Esophagus muscularis mucosa (tissue), 3 donors: ENCODE measurements around the gene AKAP13.

ENCODE experiments used
- CTCF ChIP-seq, 3 experiments: fragments of 200-600 bp in 2 of 3; fragments of 450-650 bp in 1 of 3; sonication (generic) in 2 of 3; IDR thresholded peaks; one replicate each; pipeline ENCODE4 v1.5.1; 2017 to 2019; ENCODE audit warnings: antibody characterized with exemption in 3 of 3, mild to moderate bottlenecking in 2 of 3, moderate library complexity in 1 of 3
- EP300 ChIP-seq: sonication (generic); formaldehyde crosslinking; IDR thresholded peaks from one replicate; pipeline ENCODE4 v1.6.1; 2017; ENCODE audit warnings: antibody characterized with exemption

- TF ChIP-seq CTCF (IDR thresholded peaks at IDR 0.05) (no peak), EP300 (no peak)
Observed at GRCh38 chr15:85702321-85703101, 322.1 kb downstream of the AKAP13 start.
